KMS-11 (cell line): Measurements from ENCODE around the gene DNAH10.

Source experiments
- H2AFZ ChIP-seq: fragments of 200-600 bp; sonication (generic); 2 replicates; pipeline ENCODE4 v1.6.1; 2016; ENCODE audit warnings: antibody characterized with exemption, mixed run types, low read depth
- H3K27ac ChIP-seq: fragments of 200-600 bp; sonication (generic); 2 replicates; pipeline ENCODE4 v1.6.1; 2016; ENCODE audit warnings: mild to moderate bottlenecking, mixed run types
- H3K27me3 ChIP-seq: fragments of 200-600 bp; sonication (generic); 2 replicates; pipeline ENCODE4 v1.6.1; 2017; ENCODE audit warnings: mild to moderate bottlenecking, low read depth, mixed run types, moderate library complexity; ENCODE audit not compliant: insufficient read depth
- H3K36me3 ChIP-seq: fragments of 200-600 bp; sonication (generic); 2 replicates; pipeline ENCODE4 v1.6.1; 2017; ENCODE audit warnings: mild to moderate bottlenecking, mixed run types; ENCODE audit not compliant: insufficient read depth
- H3K4me1 ChIP-seq: fragments of 200-600 bp; sonication (generic); 2 replicates; pipeline ENCODE4 v1.6.1; 2016; ENCODE audit warnings: mild to moderate bottlenecking, low read depth, mixed run types; ENCODE audit not compliant: poor library complexity, severe bottlenecking
- H3K4me2 ChIP-seq: fragments of 200-600 bp; sonication (generic); 2 replicates; pipeline ENCODE4 v1.7.0; 2016; ENCODE audit warnings: mild to moderate bottlenecking, mixed run types
- H3K4me3 ChIP-seq: fragments of 200-600 bp; sonication (generic); IDR thresholded peaks from 2 replicates; pipeline ENCODE4 v1.6.1; 2017; ENCODE audit warnings: low read depth, low read length, mixed read lengths; ENCODE audit not compliant: insufficient read depth
- H3K79me2 ChIP-seq: fragments of 200-600 bp; sonication (generic); 2 replicates; pipeline ENCODE4 v1.6.1; 2016; ENCODE audit warnings: low read depth, mixed run types; ENCODE audit not compliant: insufficient read depth
- H3K9ac ChIP-seq: fragments of 200-600 bp; sonication (generic); 2 replicates; pipeline ENCODE4 v1.6.1; 2016; ENCODE audit warnings: mild to moderate bottlenecking, mixed run types
- H4K20me1 ChIP-seq: fragments of 200-600 bp; sonication (generic); 2 replicates; pipeline ENCODE4 v1.6.1; 2016; ENCODE audit warnings: mild to moderate bottlenecking, mixed run types; ENCODE audit not compliant: insufficient read depth
- TF ChIP-seq, protein P1 (sequence below): fragments of 200-600 bp; sonication (generic); conservative IDR thresholded peaks from 2 replicates; pipeline ENCODE4 v1.6.1; 2017; ENCODE audit warnings: low read depth, mild to moderate bottlenecking, antibody characterized with exemption, low read length, moderate library complexity, mixed read lengths

DNAH10 gene

GRCh38 chr12:123948796-123949769 lies 187.0 kb downstream of the DNAH10 start:
- Histone ChIP-seq H3K36me3 (no peaks in the 10 kb centered on the region), H3K4me1 (no peaks in the 10 kb centered on the region), H4K20me1 (no peaks in the 10 kb centered on the region), H3K9ac (no peak overlapping the region), H3K79me2 (no peaks in the 10 kb centered on the region), H3K4me2 (no peak overlapping the region), H3K27me3 (no peaks in the 10 kb centered on the region), H3K27ac (no peak overlapping the region), H3K4me3 (no peak overlapping the region), H2AFZ (no peak overlapping the region)
- TF ChIP-seq, protein P1, sequence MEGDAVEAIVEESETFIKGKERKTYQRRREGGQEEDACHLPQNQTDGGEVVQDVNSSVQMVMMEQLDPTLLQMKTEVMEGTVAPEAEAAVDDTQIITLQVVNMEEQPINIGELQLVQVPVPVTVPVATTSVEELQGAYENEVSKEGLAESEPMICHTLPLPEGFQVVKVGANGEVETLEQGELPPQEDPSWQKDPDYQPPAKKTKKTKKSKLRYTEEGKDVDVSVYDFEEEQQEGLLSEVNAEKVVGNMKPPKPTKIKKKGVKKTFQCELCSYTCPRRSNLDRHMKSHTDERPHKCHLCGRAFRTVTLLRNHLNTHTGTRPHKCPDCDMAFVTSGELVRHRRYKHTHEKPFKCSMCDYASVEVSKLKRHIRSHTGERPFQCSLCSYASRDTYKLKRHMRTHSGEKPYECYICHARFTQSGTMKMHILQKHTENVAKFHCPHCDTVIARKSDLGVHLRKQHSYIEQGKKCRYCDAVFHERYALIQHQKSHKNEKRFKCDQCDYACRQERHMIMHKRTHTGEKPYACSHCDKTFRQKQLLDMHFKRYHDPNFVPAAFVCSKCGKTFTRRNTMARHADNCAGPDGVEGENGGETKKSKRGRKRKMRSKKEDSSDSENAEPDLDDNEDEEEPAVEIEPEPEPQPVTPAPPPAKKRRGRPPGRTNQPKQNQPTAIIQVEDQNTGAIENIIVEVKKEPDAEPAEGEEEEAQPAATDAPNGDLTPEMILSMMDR, result no peak

- TF ChIP-seq, protein P1, result no peak
- Histone ChIP-seq H3K27me3 (no peaks in the 10 kb centered on the region), H3K4me1 (no peaks in the 10 kb centered on the region), H3K4me3 (no peak overlapping the region), H3K36me3 (no peaks in the 10 kb centered on the region), H3K9ac (no peak overlapping the region), H3K4me2 (no peak overlapping the region), H3K79me2 (no peaks in the 10 kb centered on the region), H2AFZ (no peak overlapping the region), H4K20me1 (no peaks in the 10 kb centered on the region), H3K27ac (no peak overlapping the region)
These were observed 187.7 kb downstream of the DNAH10 start for GRCh38 chr12:123949770-123950165.

- no peaks in the 10 kb centered on the region for H3K4me1 ChIP-seq
- H4K20me1 ChIP-seq, result no peaks in the 10 kb centered on the region
- no peak overlapping the region for H3K4me2 ChIP-seq
- TF ChIP-seq, protein P1, result no peak
- H3K27me3 ChIP-seq, result no peaks in the 10 kb centered on the region
- no peak overlapping the region for H3K27ac ChIP-seq
- H3K79me2 ChIP-seq, result no peaks in the 10 kb centered on the region
- no peak overlapping the region for H2AFZ ChIP-seq
- H3K4me3 ChIP-seq, result no peak overlapping the region
- no peak overlapping the region for H3K9ac ChIP-seq
- no peaks in the 10 kb centered on the region for H3K36me3 ChIP-seq
These were observed 188.6 kb downstream of the DNAH10 start for GRCh38 chr12:123950476-123951349.

DNA sequence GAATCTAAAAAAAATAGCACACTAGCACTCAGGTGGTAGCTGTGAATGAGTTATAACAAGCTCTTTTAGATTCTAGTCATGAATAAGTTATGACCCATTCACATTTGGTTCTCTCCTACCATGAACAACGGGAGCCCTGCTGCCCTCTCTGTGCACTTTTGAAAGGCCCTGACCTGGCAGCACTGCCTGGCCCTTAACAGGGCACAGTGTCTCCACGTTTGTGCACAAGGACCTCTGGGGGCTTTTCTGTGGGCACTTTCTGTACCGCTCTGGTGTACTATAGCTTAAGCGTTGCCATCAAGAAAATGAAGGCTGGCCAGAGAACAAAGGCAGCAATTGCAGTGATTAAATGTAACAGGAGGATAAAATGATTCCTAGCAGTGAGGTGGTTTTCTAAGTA lies 189.4 kb downstream of the DNAH10 start:
- no peaks in the 10 kb centered on the region for H3K79me2 ChIP-seq
- H2AFZ ChIP-seq, result no peak overlapping the region
- no peaks in the 10 kb centered on the region for H3K36me3 ChIP-seq
- TF ChIP-seq, protein P1, result no peak
- no peak overlapping the region for H3K9ac ChIP-seq
- no peak overlapping the region for H3K4me2 ChIP-seq
- no peaks in the 10 kb centered on the region for H3K4me1 ChIP-seq
- no peaks in the 10 kb centered on the region for H3K27me3 ChIP-seq
- no peak overlapping the region for H3K27ac ChIP-seq
- H4K20me1 ChIP-seq, result no peaks in the 10 kb centered on the region
- no peak overlapping the region for H3K4me3 ChIP-seq
